Mesenchymal stem cell (in vitro differentiated cells and primary cell): ENCODE results near the gene MCM9.

Experiments
- DNase-seq: peaks from one replicate; pipeline ENCODE4 v3.0.0-alpha.2; 2013
- H2AFZ ChIP-seq: one replicate; pipeline ENCODE4 v1.6.1; 2013; ENCODE audit warnings: low read depth, mild to moderate bottlenecking, control low read depth, inconsistent platforms, low read length, moderate library complexity
- H2AK5ac ChIP-seq: 2 replicates; pipeline ENCODE4 v1.6.1; 2013; ENCODE audit warnings: low read length, moderate library complexity, mild to moderate bottlenecking, inconsistent platforms; ENCODE audit not compliant: severe bottlenecking
- H2BK120ac ChIP-seq: one replicate; pipeline ENCODE4 v1.6.1; 2013; ENCODE audit warnings: low read depth, mild to moderate bottlenecking, inconsistent platforms, low read length, moderate library complexity
- H2BK12ac ChIP-seq, 2 experiments: one replicate each; pipeline ENCODE4 v1.6.1; 2013; ENCODE audit warnings: inconsistent platforms in 2 of 2, low read length in 2 of 2, mild to moderate bottlenecking in 2 of 2, moderate library complexity in 2 of 2, control low read depth in 1 of 2
- H2BK15ac ChIP-seq: one replicate; pipeline ENCODE4 v1.6.1; 2013; ENCODE audit warnings: mild to moderate bottlenecking, low read depth, inconsistent platforms; ENCODE audit not compliant: poor library complexity, severe bottlenecking
- H2BK5ac ChIP-seq: 2 replicates; pipeline ENCODE4 v1.6.1; 2013; ENCODE audit warnings: low read depth, mild to moderate bottlenecking, low read length, control low read depth, inconsistent platforms; ENCODE audit not compliant: poor library complexity, severe bottlenecking
- H3K14ac ChIP-seq, 2 experiments: one replicate each; pipeline ENCODE4 v1.6.1; 2013; ENCODE audit warnings: inconsistent platforms in 2 of 2, low read length in 2 of 2, control low read depth in 1 of 2, mild to moderate bottlenecking in 1 of 2, moderate library complexity in 1 of 2
- H3K18ac ChIP-seq, 2 experiments: one replicate each; pipeline ENCODE4 v1.6.1; 2013; ENCODE audit warnings: inconsistent platforms in 2 of 2, low read length in 2 of 2, control low read depth in 1 of 2, low read depth in 1 of 2, mild to moderate bottlenecking in 1 of 2
- H3K23ac ChIP-seq, 2 experiments: one replicate each; pipeline ENCODE4 v1.6.1; 2013; ENCODE audit warnings: inconsistent platforms in 2 of 2, low read length in 2 of 2, mild to moderate bottlenecking in 2 of 2, moderate library complexity in 2 of 2, control low read depth in 1 of 2
- H3K27ac ChIP-seq: 2 replicates; pipeline ENCODE4 v1.5.1; 2013; ENCODE audit warnings: mild to moderate bottlenecking, moderate library complexity, low read length, control low read depth, inconsistent platforms; ENCODE audit not compliant: poor library complexity, severe bottlenecking
- H3K27me3 ChIP-seq, 2 experiments: 2 replicates each; pipeline versions ENCODE4 v1.6.1 to v1.7.0; 2013; ENCODE audit warnings: low read length in 2 of 2, mild to moderate bottlenecking in 2 of 2, moderate library complexity in 2 of 2, control low read depth in 1 of 2, inconsistent platforms in 1 of 2; ENCODE audit not compliant: control insufficient read depth in 1 of 2, insufficient read depth in 1 of 2
- H3K36me3 ChIP-seq, 2 experiments: 2 replicates each; pipeline versions ENCODE4 v1.6.1 to v1.7.0; 2013; ENCODE audit warnings: low read length in 2 of 2, control low read depth in 1 of 2, inconsistent platforms in 1 of 2, low read depth in 1 of 2, mild to moderate bottlenecking in 1 of 2; ENCODE audit not compliant: insufficient read depth in 2 of 2, control insufficient read depth in 1 of 2
- H3K4ac ChIP-seq, 2 experiments: one replicate each; pipeline ENCODE4 v1.6.1; 2013; ENCODE audit warnings: inconsistent platforms in 2 of 2, low read length in 2 of 2, mild to moderate bottlenecking in 2 of 2, moderate library complexity in 2 of 2, control low read depth in 1 of 2, low read depth in 1 of 2
- H3K4me1 ChIP-seq: 2 replicates; pipeline ENCODE4 v1.6.1; 2013; ENCODE audit warnings: low read depth, low read length, control low read depth; ENCODE audit not compliant: control insufficient read depth, insufficient read depth
- H3K4me2 ChIP-seq: 2 replicates; pipeline ENCODE4 v1.6.1; 2013; ENCODE audit warnings: low read length, mild to moderate bottlenecking, inconsistent platforms; ENCODE audit not compliant: poor library complexity, severe bottlenecking
- H3K4me3 ChIP-seq, 2 experiments: 2 replicates each; pipeline versions ENCODE4 v1.5.1 to v1.7.0; 2013; ENCODE audit warnings: low read length in 2 of 2, mild to moderate bottlenecking in 2 of 2, control low read depth in 1 of 2, low read depth in 1 of 2; ENCODE audit not compliant: insufficient read depth in 1 of 2
- H3K79me1 ChIP-seq: replicated peaks from 2 replicates; pipeline ENCODE4 v1.6.1; 2013; ENCODE audit warnings: mild to moderate bottlenecking, control low read depth, low read length, inconsistent platforms; ENCODE audit not compliant: poor library complexity, severe bottlenecking
- H3K9ac ChIP-seq: 2 replicates; pipeline ENCODE4 v1.7.0; 2013; ENCODE audit warnings: mild to moderate bottlenecking, low read length, moderate library complexity
- H3K9me3 ChIP-seq: 2 replicates; pipeline ENCODE4 v1.7.0; 2013; ENCODE audit warnings: mild to moderate bottlenecking, low read length; ENCODE audit not compliant: control insufficient read depth
- H4K8ac ChIP-seq: one replicate; pipeline ENCODE4 v1.6.1; 2013; ENCODE audit warnings: inconsistent platforms, mild to moderate bottlenecking, low read length, moderate library complexity
- H4K91ac ChIP-seq: one replicate; pipeline ENCODE4 v1.6.1; 2013; ENCODE audit warnings: mild to moderate bottlenecking, low read length, inconsistent platforms
- WGBS: methylation state at CpG from one replicate; pipeline ENCODE4 v1.1.7; 2013; ENCODE audit warnings: mixed read lengths; 5-methylcytosine and 5-hydroxymethylcytosine counted together

Gene MCM9

GRCh38 chr6:118780668-118781067, 154.3 kb downstream of the MCM9 start:
- whole genome bisulfite sequencing = 75% methylated on average over 2 of the region's 5 CpGs
- Histone ChIP-seq H4K8ac (no peak overlapping the region), H2BK5ac (no peak overlapping the region), H2AFZ (no peak overlapping the region), H3K27ac (no peak overlapping the region), H3K36me3 (no peaks in the 10 kb centered on the region), H4K91ac (no peak overlapping the region), H2BK15ac (no peak overlapping the region), H2AK5ac (no peak overlapping the region), H2BK120ac (no peak overlapping the region), H3K9me3 (no peaks in the 10 kb centered on the region), H3K4me1 (no peaks in the 10 kb centered on the region), H3K4me3 (no peak overlapping the region), H3K4me2 (no peak overlapping the region), H3K27me3 (peaks cover 0 to 9% of the 10 kb centered on the region in 2 experiments), H3K14ac (no peak overlapping the region), H2BK12ac (no peak overlapping the region), H3K18ac (no peak overlapping the region), H3K4ac (no peak overlapping the region), H3K23ac (no peak overlapping the region), H3K79me1 (no peaks in the 10 kb centered on the region), H3K9ac (no peak overlapping the region)
- DNase-seq = no peak

- Histone ChIP-seq H3K4me3 (no peak overlapping the region), H3K79me1 (no peaks in the 10 kb centered on the region), H2BK5ac (no peak overlapping the region), H3K4me1 (no peaks in the 10 kb centered on the region), H3K36me3 (no peaks in the 10 kb centered on the region), H3K14ac (no peak overlapping the region), H3K18ac (no peak overlapping the region), H3K4ac (no peak overlapping the region), H2BK15ac (no peak overlapping the region), H3K23ac (no peak overlapping the region), H2AFZ (no peak overlapping the region), H2BK120ac (no peak overlapping the region), H4K8ac (no peak overlapping the region), H3K4me2 (no peak overlapping the region), H3K9me3 (no peaks in the 10 kb centered on the region), H3K27me3 (peaks cover 0 to 9% of the 10 kb centered on the region in 2 experiments), H3K27ac (no peak overlapping the region), H4K91ac (no peak overlapping the region), H3K9ac (no peak overlapping the region), H2BK12ac (no peak overlapping the region), H2AK5ac (no peak overlapping the region)
- WGBS = 73% methylated on average over 4 of the region's 5 CpGs
- peak; percentile 78 for DNase-seq
Measured at GRCh38 chr6:118776607-118777549, 158.1 kb downstream of the MCM9 start.

GRCh38 chr6:118775381-118775780, 159.6 kb downstream of the MCM9 start:
- no peak overlapping the region for H3K4me3 ChIP-seq
- no peak overlapping the region for H4K8ac ChIP-seq
- no peaks in the 10 kb centered on the region for H3K4me1 ChIP-seq
- no peaks in the 10 kb centered on the region for H3K79me1 ChIP-seq
- H2BK120ac ChIP-seq = no peak overlapping the region
- H2BK5ac ChIP-seq = no peak overlapping the region
- no peak overlapping the region for H3K9ac ChIP-seq
- no peak overlapping the region for H2BK15ac ChIP-seq
- H3K14ac ChIP-seq = no peak overlapping the region
- H3K23ac ChIP-seq = no peak overlapping the region
- H4K91ac ChIP-seq = no peak overlapping the region
- H3K9me3 ChIP-seq = no peaks in the 10 kb centered on the region
- H3K18ac ChIP-seq = no peak overlapping the region
- DNase-seq = no peak
- no peak overlapping the region for H2BK12ac ChIP-seq
- H3K36me3 ChIP-seq = no peaks in the 10 kb centered on the region
- H2AFZ ChIP-seq = no peak overlapping the region
- H3K4me2 ChIP-seq = no peak overlapping the region
- peaks cover 0 to 9% of the 10 kb centered on the region in 2 experiments for H3K27me3 ChIP-seq
- WGBS = 96% methylated on average over 2 of the region's 2 CpGs
- no peak overlapping the region for H3K4ac ChIP-seq
- H3K27ac ChIP-seq = no peak overlapping the region
- no peak overlapping the region for H2AK5ac ChIP-seq

- H3K23ac ChIP-seq = no peak overlapping the region
- 83% methylated on average over 1 of the region's 2 CpGs for WGBS
- H3K36me3 ChIP-seq = no peaks in the 10 kb centered on the region
- no peak overlapping the region for H2AK5ac ChIP-seq
- no peak overlapping the region for H3K4me3 ChIP-seq
- no peak overlapping the region for H2BK12ac ChIP-seq
- H4K8ac ChIP-seq = no peak overlapping the region
- H3K4ac ChIP-seq = no peak overlapping the region
- H2BK120ac ChIP-seq = no peak overlapping the region
- H3K9me3 ChIP-seq = no peaks in the 10 kb centered on the region
- no peak overlapping the region for H2BK15ac ChIP-seq
- H2AFZ ChIP-seq = no peak overlapping the region
- H3K79me1 ChIP-seq = no peaks in the 10 kb centered on the region
- H2BK5ac ChIP-seq = no peak overlapping the region
- H3K14ac ChIP-seq = no peak overlapping the region
- no peak overlapping the region for H3K18ac ChIP-seq
- no peak for DNase-seq
- H4K91ac ChIP-seq = no peak overlapping the region
- H3K27ac ChIP-seq = no peak overlapping the region
- H3K4me1 ChIP-seq = no peaks in the 10 kb centered on the region
- H3K4me2 ChIP-seq = no peak overlapping the region
- peaks cover 0 to 2% of the 10 kb centered on the region in 2 experiments for H3K27me3 ChIP-seq
- no peak overlapping the region for H3K9ac ChIP-seq
Measured at GRCh38 chr6:118774581-118774980, 160.4 kb downstream of the MCM9 start.
